GM12892 (cell line): ENCODE measurements around the gene ELL3.
"Not testable (repeated sequence)": the region's sequence is repeated elsewhere in the genome, so short reads cannot be mapped to it uniquely, and the experiment has no call there.

ENCODE experiments used
- DNase-seq: peaks from one replicate; pipeline ENCODE4 v3.0.0; 2011; ENCODE audit not compliant: insufficient read length
- FAIRE-seq: peaks from 2 replicates; lab custom pipeline; 2011; peaks lifted over from hg19 to GRCh38; lab: Jason Lieb, UNC
- POLR2A ChIP-seq: IDR thresholded peaks from 2 replicates; pipeline ENCODE4 v1.6.1; 2011; ENCODE audit warnings: low read depth, low read length, control low read depth
- POLR2AphosphoS5 ChIP-seq: IDR thresholded peaks from 2 replicates; pipeline ENCODE4 v1.6.1; 2011; ENCODE audit warnings: low read depth, low read length, control low read depth
- TAF1 ChIP-seq: IDR thresholded peaks from 2 replicates; pipeline ENCODE4 v1.6.1; 2011; ENCODE audit warnings: low read depth, mild to moderate bottlenecking, control low read depth, low read length, borderline replicate concordance

The ELL3 gene

GRCh38 chr15:43746245-43746902, 30.4 kb downstream of the ELL3 start, which contains the start of gene PDIA3:
Gene PDIA3, plus strand, starts transcription at chr15:43746438. Its CDS starts 102 bp downstream, at chr15:43746540.
- DNase-seq = peak; percentile 84
- peak; percentile 91 for FAIRE-seq
- TF ChIP-seq POLR2A (peak; percentile 89; the same call in 1 of the 2 replicates), POLR2AphosphoS5 (peak; percentile 75), TAF1 (peak; percentile 81)

- FAIRE-seq (no peak), DNase-seq (no peak)
- TF ChIP-seq TAF1 (no peak), POLR2AphosphoS5 (no peak), POLR2A (no peak)
Observed at GRCh38 chr15:43735416-43735815, 41.4 kb downstream of the ELL3 start.

GRCh38 chr15:43728053-43728725, 48.6 kb downstream of the ELL3 start:
- not testable (repeated sequence) for FAIRE-seq, DNase-seq

- not testable (repeated sequence) for FAIRE-seq
Observed at GRCh38 chr15:43726306-43726705, 50.5 kb downstream of the ELL3 start.

GRCh38 chr15:43723151-43723550, 53.6 kb downstream of the ELL3 start:
- no peak for FAIRE-seq
- DNase-seq = no peak
- TF ChIP-seq TAF1 = no peak
- no peak for TF ChIP-seq POLR2A
- TF ChIP-seq POLR2AphosphoS5 = no peak

More at GRCh38 chr15:43726306-43726705, 50.5 kb downstream of the ELL3 start:
- DNase-seq = not testable (repeated sequence)
